NCI-H2227 (cell line): Measurements from ENCODE around the gene LPP.

Experiments
- DNase-seq: peaks from one replicate; lab custom pipeline; 2025; ENCODE audit not compliant: unreplicated experiment; lab: John Stamatoyannopoulos, UW

LPP gene

GRCh38 chr3:188817103-188817934 is 663.4 kb downstream of the LPP start:
- DNase-seq = no peak

GRCh38 chr3:188817935-188818269 is 663.9 kb downstream of the LPP start:
- DNase-seq = no peak

- no peak for DNase-seq
Measured at GRCh38 chr3:188818282-188818681, 664.3 kb downstream of the LPP start.

- no peak for DNase-seq
Measured at GRCh38 chr3:188819939-188820338, 666.0 kb downstream of the LPP start.

GRCh38 chr3:188822004-188822403 is 668.0 kb downstream of the LPP start:
- DNase-seq = no peak

- no peak for DNase-seq
Measured at GRCh38 chr3:188822411-188822810, 668.5 kb downstream of the LPP start.

- no peak for DNase-seq
Measured at GRCh38 chr3:188824566-188824965, 670.6 kb downstream of the LPP start.

GRCh38 chr3:188825901-188826300 is 671.9 kb downstream of the LPP start:
- DNase-seq = no peak

- no peak for DNase-seq
Measured at GRCh38 chr3:188826574-188826973, 672.6 kb downstream of the LPP start.

GRCh38 chr3:188827103-188827502 is 673.1 kb downstream of the LPP start:
- DNase-seq = no peak

- DNase-seq = no peak
Measured at GRCh38 chr3:188827576-188827975, 673.6 kb downstream of the LPP start.

GRCh38 chr3:188829130-188829529 is 675.2 kb downstream of the LPP start:
- no peak for DNase-seq

GRCh38 chr3:188829576-188829975 is 675.6 kb downstream of the LPP start:
- DNase-seq = no peak

GRCh38 chr3:188830893-188831292 is 676.9 kb downstream of the LPP start:
- no peak for DNase-seq

GRCh38 chr3:188832146-188832545 is 678.2 kb downstream of the LPP start:
- DNase-seq = no peak

- no peak for DNase-seq
Measured at GRCh38 chr3:188832961-188833721, 679.2 kb downstream of the LPP start.

- DNase-seq = no peak
Measured at GRCh38 chr3:188834349-188834748, 680.4 kb downstream of the LPP start.

GRCh38 chr3:188839187-188839695 is 685.3 kb downstream of the LPP start:
- no peak for DNase-seq

- no peak for DNase-seq
Measured at GRCh38 chr3:188840290-188840689, 686.3 kb downstream of the LPP start.

GRCh38 chr3:188841906-188842305 is 687.9 kb downstream of the LPP start:
- DNase-seq = no peak

- DNase-seq = no peak
Measured at GRCh38 chr3:188842639-188843038, 688.7 kb downstream of the LPP start.

- no peak for DNase-seq
Measured at GRCh38 chr3:188844096-188844495, 690.1 kb downstream of the LPP start.
